GM19452 (cell line): ENCODE data around the gene CIT.
A peak's percentile ranks its signal among the peaks of the same experiment; 100 is the strongest.
"Not testable (repeated sequence)": the region's sequence is repeated elsewhere in the genome, so short reads cannot be mapped to it uniquely, and the experiment has no call there.

Experiments
- ATAC-seq: cut with Tn5 transposase; IDR thresholded peaks from one replicate; pipeline ENCODE4 v1.9.1; 2021; ENCODE audit not compliant: unreplicated experiment

The CIT gene, protein sequence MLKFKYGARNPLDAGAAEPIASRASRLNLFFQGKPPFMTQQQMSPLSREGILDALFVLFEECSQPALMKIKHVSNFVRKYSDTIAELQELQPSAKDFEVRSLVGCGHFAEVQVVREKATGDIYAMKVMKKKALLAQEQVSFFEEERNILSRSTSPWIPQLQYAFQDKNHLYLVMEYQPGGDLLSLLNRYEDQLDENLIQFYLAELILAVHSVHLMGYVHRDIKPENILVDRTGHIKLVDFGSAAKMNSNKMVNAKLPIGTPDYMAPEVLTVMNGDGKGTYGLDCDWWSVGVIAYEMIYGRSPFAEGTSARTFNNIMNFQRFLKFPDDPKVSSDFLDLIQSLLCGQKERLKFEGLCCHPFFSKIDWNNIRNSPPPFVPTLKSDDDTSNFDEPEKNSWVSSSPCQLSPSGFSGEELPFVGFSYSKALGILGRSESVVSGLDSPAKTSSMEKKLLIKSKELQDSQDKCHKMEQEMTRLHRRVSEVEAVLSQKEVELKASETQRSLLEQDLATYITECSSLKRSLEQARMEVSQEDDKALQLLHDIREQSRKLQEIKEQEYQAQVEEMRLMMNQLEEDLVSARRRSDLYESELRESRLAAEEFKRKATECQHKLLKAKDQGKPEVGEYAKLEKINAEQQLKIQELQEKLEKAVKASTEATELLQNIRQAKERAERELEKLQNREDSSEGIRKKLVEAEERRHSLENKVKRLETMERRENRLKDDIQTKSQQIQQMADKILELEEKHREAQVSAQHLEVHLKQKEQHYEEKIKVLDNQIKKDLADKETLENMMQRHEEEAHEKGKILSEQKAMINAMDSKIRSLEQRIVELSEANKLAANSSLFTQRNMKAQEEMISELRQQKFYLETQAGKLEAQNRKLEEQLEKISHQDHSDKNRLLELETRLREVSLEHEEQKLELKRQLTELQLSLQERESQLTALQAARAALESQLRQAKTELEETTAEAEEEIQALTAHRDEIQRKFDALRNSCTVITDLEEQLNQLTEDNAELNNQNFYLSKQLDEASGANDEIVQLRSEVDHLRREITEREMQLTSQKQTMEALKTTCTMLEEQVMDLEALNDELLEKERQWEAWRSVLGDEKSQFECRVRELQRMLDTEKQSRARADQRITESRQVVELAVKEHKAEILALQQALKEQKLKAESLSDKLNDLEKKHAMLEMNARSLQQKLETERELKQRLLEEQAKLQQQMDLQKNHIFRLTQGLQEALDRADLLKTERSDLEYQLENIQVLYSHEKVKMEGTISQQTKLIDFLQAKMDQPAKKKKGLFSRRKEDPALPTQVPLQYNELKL (N-terminal part only)

DNA sequence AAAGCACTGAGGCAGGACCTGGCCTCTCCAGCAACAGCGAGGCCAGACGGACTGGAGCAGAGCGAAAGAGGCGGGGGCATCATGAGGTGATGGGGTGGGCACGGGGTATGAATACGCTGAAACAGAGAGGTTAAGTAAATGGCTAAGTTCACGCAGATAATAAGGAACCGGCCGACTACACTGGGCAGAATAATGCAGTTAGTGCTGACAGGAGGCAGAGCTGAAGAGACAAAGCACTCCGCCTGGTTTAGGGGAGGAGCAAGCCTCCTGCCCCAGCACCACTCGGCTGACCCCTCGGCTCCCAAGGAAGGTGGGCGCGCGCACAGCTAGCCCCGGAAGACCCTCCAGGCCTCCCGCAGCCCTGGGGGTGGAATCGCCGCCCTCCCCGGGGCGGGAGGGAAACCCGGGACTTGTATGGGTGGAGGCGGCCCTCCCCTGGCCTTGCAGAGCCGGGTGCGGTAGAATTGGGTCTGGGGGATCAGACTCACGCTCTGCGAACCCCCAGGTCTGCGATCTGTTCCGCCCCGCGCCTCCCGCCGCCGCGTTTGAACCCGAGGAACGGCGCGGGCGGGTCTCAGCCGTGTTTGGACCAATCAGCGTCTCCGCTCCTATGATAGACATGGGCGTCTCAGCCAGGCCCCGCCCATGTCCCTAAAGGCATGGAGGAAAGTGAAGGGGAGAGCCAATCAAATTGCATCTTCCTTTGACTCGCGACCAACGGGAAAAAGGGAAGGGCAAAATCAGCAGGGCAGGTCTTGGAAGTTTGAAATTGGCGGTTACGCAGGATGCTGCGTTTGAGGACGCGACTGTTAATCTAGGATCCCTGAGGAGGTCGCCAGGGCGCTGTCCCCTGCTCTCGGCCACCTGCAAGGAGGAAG is at the start of gene CIT:
TSS of gene CIT (minus strand) at position 560 of the 878 bp plus-strand sequence. CDS start 1,152 bp downstream, outside the sequence.
- ATAC-seq: peak; percentile 99

DNA sequence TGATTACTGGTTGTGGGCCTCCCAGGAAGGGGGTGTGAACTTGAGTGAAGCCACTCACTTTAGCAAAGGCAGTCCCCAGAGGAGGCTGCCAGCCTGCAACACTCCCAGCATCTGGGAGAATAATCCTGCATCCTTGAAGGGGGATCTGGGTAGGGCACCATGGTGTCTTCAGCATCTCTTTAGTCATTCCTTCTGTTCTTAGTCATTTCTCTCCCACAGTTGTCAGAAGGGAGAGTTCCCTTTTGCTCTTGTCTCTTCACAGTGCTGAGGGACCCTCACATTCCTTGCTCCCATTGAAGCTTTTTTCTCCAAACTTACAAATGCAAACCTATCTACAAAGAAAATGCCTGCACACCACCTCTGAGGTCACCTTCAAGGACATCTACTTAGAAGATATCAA is 48.1 kb upstream of the CIT start:
- no peak for ATAC-seq

DNA sequence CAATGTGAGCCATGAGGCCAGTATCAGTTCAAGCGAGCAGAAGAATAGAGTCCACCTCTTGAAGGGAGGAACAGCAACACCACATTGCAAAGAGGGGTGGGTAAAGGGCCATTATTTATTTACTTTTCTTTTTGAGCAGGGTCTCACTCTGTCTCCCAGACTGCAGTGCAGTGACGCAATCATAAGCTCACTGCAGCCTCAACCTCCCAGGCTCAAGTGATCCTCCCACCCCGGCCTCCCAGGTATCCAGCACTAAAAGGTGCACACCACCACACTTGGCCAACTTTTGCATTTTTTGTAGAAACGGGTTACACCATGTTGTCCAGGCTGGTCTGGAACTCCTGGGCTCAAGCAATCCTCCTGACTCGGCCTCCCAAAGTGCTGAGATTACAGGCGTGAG is 42.9 kb upstream of the CIT start:
- no peak for ATAC-seq

DNA sequence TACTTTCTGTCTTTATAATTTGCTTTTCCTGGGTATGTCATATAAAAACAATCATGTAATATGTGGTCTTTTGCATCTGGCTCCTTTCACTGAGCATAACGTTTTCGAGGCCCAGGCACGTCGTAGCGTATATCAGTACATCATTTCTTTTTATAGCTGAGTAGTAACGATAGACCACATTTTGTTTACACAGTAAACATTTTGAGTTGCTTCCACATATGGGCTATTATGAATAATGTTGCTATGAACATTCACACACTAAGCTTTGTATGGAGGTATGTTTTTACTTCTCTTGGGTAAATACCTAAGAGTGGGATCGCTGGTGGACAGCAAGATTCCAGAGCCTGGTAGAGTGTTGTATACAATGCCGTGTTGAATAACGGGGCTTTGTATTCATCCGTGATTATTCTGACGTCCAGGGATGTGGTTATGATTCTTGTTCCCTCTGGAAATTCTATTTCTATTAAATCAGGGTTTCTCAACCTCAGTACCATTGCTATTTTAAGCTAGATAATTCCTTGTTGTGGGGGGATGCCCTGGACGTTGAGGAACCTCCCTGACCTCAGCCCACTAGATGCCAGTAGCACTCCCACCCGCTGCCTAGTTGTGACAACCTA is 38.9 kb upstream of the CIT start:
- ATAC-seq: no peak

DNA sequence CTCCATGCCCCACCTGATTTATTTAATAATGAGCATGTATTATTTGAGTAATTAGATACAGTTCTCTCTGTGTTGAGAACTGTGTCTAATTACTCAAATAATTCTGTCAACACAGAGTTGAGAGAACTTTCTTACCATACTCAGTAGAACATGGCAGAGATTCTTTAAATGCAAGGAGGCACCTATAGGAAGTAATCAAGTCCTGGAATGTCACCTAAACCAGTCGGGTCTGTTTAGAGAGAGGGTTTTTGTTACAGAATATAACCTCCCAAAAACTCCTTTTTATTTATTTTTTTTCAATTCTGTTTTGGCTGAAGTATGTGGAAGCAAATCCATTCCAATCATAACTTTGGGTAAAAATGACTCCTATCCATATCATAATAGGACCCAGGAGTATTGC is 37.5 kb upstream of the CIT start:
- no peak for ATAC-seq

DNA sequence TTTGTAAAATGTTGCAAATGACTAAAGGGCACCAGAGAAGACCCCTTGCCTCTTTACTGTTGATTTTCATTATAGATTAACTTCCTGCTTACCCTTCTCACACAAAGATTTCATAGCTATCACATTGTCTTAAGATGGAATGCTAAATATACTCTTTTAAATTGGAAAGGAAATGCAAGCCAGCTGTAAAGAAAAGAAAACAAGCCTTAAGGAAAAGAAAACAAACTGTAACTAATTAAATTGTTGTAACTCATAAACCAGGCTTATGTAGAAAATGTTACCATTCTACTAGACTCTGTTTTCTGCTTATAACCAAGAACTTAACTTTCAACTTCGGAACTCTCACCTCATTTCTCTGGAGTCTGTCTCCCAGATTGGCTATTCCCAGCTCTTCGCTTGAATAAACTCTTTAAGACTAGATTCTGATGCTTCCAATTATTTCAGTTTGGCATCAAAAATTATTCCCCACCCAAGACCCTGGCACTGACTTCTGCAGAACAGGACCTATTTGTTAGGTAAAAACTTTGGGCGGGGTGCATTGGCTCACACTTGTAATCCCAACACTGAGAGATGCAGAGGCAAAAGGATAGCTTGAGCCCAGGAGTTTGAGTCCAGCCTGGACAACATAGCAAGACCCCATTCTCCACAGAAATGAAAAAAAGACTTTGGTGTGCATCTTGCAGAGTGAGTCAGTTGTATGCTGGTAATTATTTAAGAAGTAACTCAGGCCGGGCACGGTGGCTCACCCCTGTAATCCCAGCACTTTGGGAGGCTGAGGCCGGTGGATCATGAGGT is 36.6 kb upstream of the CIT start:
- no peak for ATAC-seq

DNA sequence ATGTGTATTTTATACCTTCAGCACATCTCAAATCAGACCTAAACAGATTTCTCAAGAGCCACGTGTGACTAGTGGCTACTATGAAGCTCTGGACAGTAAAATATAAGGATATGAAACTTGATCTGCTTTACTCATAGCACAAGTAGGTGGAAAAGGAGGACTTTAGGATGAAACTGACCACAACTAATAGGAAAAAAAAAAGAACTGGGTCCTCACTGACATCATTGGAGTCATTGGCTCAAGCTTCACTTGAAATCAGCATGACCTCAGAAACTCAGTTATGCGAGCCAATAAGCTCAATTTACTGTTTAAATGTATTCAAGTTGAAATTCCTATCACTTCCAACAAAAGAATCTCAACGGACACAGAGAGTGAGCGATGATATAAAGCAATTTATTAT is 34.1 kb upstream of the CIT start:
- no peak for ATAC-seq

DNA sequence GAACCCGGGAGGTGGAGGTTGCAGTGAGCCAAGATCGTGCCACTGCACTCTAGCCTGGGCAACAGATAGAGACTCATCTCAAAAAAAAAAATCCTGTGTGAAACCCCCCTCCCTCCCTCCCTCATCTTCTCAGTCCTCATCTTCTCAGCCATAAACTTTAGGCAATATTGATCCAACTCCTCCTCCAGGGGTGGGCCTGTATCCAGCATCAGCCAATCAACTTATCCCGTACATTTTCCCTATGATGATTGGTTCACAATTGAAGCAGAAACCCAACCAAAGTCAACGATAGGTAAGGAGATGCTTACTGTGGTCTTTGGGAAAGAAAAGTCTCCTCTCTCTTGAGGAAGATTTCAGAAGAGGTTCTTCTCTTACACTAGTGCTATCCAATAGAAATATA is 33.5 kb upstream of the CIT start:
- ATAC-seq: no peak

DNA sequence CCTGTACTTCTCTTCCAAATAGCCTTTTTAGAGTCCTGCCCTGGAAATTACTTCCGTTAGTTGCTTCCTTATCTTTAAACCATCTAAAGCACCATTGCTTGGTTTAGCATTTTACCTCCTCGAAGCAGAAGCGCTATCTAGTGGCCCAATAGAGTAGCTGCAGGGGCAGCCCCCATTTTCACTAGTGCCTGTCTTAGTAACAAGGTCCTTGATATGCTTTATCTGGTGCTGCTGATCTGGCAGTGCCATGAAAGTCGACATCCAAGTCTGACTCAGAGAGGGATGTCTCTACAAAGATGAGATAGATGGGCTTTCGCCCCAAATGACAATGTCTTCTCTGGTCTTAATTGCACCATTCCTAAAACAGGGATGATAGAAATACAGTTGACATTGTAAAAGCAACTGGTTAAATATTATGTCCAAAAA is 25.0 kb upstream of the CIT start:
- peak; percentile 60 for ATAC-seq

DNA sequence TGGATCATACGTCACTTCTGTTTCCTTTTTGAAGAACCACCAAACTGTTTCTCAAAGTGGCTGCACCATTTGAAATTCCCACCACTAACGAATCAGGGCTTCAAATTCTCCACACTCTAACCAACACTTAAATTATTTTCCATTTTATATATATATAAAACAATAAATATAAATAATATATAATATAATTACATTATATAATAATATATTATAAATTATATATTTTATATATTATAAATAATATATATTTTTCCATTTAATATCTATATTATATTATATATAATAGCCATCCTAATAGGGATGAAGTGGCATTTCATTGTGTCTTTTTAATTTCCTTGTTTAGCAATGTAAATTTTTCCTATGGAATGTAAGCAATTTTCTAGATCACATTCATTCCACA is 24.6 kb upstream of the CIT start:
- ATAC-seq: no peak

DNA sequence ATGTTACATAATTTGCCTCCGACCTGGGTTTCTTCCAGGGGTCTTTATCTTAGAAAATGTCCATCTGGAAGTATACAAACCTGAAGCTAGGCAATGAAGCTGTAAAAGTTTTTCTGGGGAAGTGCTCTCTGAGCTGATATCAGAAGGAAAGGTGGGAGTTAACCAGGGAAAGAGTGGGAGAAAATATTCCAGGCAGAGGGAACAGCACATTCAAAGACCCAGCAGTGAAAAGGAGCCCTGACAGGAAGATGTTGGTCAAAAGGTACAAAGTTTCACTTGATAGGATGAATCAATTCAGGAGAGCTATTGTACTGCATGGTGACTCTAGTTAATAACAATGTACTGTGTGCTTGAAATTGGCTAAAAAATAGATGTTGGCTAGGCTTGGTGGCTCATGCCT is 17.8 kb upstream of the CIT start:
- no peak for ATAC-seq

DNA sequence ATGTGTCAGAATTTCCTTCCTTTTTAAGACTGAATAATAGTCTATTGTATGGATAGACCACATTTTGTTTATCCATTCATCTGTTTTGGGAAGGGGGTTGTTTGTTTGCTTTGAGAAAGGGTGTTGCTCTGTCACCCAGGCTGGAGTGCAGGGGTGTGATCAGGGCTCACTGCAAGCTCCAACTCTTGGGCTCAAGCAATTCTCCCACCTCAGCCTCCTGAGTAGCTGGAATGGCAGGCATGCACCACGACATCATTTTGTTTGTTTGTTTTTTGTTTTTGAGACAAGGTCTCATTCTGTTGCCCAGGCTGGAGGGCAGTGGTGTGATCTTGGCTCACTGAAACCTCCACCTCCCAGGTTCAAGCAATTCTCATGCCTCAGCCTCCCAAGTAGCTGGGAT is 15.5 kb upstream of the CIT start:
- not testable (repeated sequence) for ATAC-seq

DNA sequence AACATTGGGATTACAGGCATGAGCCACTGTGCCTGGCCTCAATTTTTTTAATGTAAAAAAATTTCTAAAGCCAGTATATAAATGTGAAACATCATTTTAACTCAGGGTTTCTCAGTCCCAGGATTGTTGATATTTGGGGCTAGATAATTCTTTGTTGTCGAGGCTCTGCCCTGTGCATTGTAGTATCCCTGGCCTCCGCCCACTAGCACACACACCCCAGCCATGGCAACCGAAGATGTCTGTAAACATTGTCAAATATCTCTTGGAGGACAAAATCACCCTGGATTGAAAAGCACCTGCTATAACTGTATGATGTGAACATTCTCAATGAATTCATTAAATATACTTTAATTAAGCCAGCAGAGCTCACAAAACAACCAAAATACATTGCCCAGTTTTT is 8.4 kb upstream of the CIT start:
- ATAC-seq: no peak

DNA sequence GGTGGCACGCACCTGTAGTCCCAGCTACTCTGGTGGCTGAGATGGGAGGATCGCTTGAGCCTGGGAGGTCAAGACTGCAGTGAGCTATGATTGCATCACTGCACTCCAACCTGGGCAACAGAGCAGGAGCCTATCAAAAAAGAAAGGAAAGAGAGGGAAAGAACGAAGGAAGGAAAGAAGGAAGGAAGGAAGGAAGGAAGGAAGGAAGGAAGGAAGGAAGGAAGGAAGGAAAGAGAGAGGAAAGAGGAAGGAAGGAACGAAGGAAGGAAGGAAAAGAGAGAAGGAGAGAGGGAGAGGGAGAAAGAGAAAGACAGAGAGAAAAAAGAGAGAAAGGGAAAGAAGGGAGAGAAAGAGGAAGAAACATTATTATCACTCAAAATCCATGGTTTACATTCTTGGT is 6.7 kb upstream of the CIT start:
- ATAC-seq: not testable (repeated sequence)

DNA sequence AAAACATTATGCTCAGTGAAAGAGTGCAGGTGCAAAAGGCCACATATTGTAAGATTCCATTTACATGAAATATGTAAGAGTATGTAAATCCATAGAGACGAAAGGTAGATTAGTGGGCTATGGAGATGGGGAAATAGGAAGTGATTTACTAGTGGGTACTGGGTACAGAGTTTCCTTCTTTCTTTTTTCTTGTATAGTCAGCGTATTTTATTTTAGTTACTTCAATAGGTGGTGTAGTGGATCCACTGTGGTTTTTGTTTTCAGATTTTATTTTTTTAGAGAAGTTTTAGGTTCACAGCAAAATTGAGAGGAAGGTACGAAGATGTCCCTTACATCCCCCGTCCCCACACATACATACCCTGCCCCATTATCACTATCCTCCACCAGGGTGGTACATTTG is 6.1 kb upstream of the CIT start:
- ATAC-seq: no peak

DNA sequence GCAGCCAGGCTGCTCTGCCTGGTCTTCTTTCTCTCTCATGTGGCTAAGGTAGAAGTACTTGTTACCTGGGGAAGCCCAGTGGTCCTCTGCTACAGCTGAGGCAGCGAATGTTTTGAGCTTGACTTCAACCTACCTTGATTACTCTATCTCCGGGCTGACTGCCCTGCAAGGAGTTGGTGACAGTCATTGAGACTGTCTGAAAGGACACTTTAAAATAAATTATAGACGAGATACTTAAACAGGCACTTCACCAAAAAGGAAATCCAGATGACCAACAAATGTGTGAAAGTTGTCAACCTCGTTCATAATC is 474 bp upstream of the CIT start:
- ATAC-seq: no peak

DNA sequence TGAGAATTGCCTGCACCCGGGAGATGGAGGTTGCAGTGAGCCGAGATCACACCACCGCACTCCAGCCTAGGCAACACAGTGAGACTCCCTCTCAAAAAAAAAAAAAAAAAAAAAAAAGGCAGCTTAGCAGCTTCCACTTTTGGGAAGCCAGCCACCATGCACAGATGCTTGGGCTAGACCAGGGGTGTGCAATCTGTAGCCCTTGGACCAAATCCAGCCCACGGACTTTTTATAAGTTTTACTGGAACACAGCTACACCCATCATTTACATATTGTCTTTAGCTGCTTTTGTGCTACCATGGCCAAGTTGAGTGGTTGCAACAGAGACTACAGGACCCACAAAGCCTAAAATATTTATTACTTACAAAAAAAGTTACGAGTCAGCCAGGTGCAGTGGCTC is 6.7 kb downstream of the CIT start:
- ATAC-seq: no peak

DNA sequence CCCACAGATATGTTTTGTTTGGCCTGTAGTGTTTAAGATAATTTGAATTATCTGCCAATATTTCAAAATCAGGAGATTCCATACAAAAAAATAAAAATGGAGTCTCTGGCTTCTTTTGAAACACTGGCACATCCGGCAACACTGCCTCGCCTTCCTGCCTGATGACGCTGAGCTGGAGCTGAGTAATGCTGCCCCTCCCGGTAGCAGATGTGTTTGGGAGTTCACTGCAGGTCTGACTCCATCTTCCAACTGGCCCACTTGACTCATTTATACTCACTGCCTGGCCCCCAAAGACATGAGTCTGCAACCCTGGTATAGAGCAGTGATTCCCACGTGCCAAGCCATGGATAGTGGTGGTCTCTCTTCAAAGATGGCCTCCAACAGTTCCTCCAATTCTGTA is 7.4 kb downstream of the CIT start:
- no peak for ATAC-seq

DNA sequence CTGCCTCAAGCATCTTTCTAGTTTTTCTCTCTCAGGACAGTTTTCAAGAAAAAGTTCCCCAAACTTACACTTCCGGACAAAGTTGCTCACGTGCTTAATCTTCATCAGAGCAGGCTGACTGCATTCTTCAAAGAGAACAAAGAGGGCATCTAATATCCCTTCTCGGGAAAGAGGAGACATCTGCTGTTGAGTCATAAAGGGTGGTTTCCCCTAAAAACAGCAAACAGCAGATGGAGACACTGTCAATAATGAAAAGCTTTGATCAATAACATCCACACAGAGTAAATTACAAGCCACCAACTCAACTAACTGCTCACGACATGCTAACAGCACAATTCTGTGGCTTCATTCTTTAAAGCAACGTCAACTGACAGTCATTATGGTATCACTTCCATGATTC is 8.1 kb downstream of the CIT start:
- no peak for ATAC-seq
